H1 (cell line): ENCODE results near the gene BUD13. TPM values are rescaled to one million over a fixed set of nuclear protein-coding genes. Genes with fewer than 3 reads are reported as not detected.

Source experiments
- CTCF ChIA-PET: fragments of 300-600 bp; sonication (Branson Sonifier 250); formaldehyde crosslinking; loops from one replicate; lab custom pipeline; 2021; ENCODE audit not compliant: partially characterized antibody; lab: Charles Lee
- POLR2A ChIA-PET: fragments of 300-600 bp; sonication (Branson Sonifier 250); formaldehyde crosslinking; loops from one replicate; lab custom pipeline; 2021; ENCODE audit warnings: inconsistent platforms; ENCODE audit not compliant: partially characterized antibody; lab: Charles Lee
- DNase-seq, 2 experiments: peaks; one replicate each; pipeline versions ENCODE4 v3.0.0 to v3.0.0-alpha.2; 2010 to 2022; ENCODE audit warnings: low spot score in 2 of 2, low read depth in 1 of 2, mixed read lengths in 1 of 2
- FAIRE-seq: peaks from 2 replicates; lab custom pipeline; 2011; peaks lifted over from hg19 to GRCh38; lab: Jason Lieb, UNC
- H2AFZ ChIP-seq: 2 replicates; pipeline ENCODE4 v1.8.1; 2012; ENCODE audit warnings: low read length, inconsistent platforms
- H2AK5ac ChIP-seq: 2 replicates; pipeline ENCODE4 v1.6.1; 2013; ENCODE audit warnings: low read depth, low read length
- H2BK120ac ChIP-seq: replicated peaks from 2 replicates; pipeline ENCODE3; 2013; ENCODE audit warnings: low read depth, low read length, inconsistent platforms
- H2BK12ac ChIP-seq: 2 replicates; pipeline ENCODE4 v1.6.1; 2013; ENCODE audit warnings: low read depth, low read length
- H2BK15ac ChIP-seq: 2 replicates; pipeline ENCODE4 v1.6.1; 2013; ENCODE audit warnings: low read length
- H2BK20ac ChIP-seq: 2 replicates; pipeline ENCODE4 v1.6.1; 2013; ENCODE audit warnings: low read length
- H2BK5ac ChIP-seq: 2 replicates; pipeline ENCODE4 v1.6.1; 2013; ENCODE audit warnings: low read depth, low read length
- H3K14ac ChIP-seq: 2 replicates; pipeline ENCODE4 v1.6.1; 2013; ENCODE audit warnings: inconsistent platforms; ENCODE audit not compliant: insufficient read length
- H3K18ac ChIP-seq: 2 replicates; pipeline ENCODE4 v1.6.1; 2013; ENCODE audit warnings: low read length; ENCODE audit errors: extremely low read depth
- H3K23ac ChIP-seq: 2 replicates; pipeline ENCODE4 v1.6.1; 2013; ENCODE audit warnings: inconsistent platforms; ENCODE audit not compliant: insufficient read length
- H3K23me2 ChIP-seq: 2 replicates; pipeline ENCODE4 v1.6.1; 2013; ENCODE audit warnings: low read depth, low read length
- H3K27ac ChIP-seq: 2 replicates; pipeline ENCODE4 v1.6.1; 2011; ENCODE audit warnings: low read depth, low read length, inconsistent platforms
- H3K27me3 ChIP-seq, 4 experiments: replicated peaks in 1 of 4; 1 replicate in 1 of 4; 2 replicates in 3 of 4; pipeline versions ENCODE4 v1.6.1 to v1.8.1; 2011 to 2013; ENCODE audit warnings: low read length in 3 of 4, mild to moderate bottlenecking in 3 of 4, inconsistent platforms in 2 of 4, mixed read lengths in 2 of 4, moderate library complexity in 1 of 4; ENCODE audit not compliant: control insufficient read depth in 3 of 4, insufficient read depth in 3 of 4; ENCODE audit errors: extremely low read depth in 1 of 4
- H3K36me3 ChIP-seq, 4 experiments: 2 replicates each; pipeline versions ENCODE4 v1.6.1 to v1.8.1; 2011 to 2013; ENCODE audit warnings: mild to moderate bottlenecking in 4 of 4, low read length in 3 of 4, moderate library complexity in 2 of 4, control low read depth in 1 of 4, inconsistent platforms in 1 of 4; ENCODE audit not compliant: insufficient read depth in 4 of 4, control insufficient read depth in 2 of 4
- H3K4ac ChIP-seq: replicated peaks from 2 replicates; pipeline ENCODE3; 2013; ENCODE audit warnings: low read length, low read depth, mixed read lengths, inconsistent platforms; ENCODE audit not compliant: insufficient read length
- H3K4me1 ChIP-seq, 4 experiments: replicated peaks in 1 of 4; 1 replicate in 1 of 4; 2 replicates in 3 of 4; pipeline versions ENCODE4 v1.6.1 to v1.8.1; 2011 to 2013; ENCODE audit warnings: low read length in 3 of 4, inconsistent platforms in 2 of 4, mixed read lengths in 1 of 4; ENCODE audit not compliant: insufficient read depth in 4 of 4, control insufficient read depth in 3 of 4
- H3K4me2 ChIP-seq, 2 experiments: 2 replicates each; pipeline versions ENCODE4 v1.6.1 to v1.8.1; 2011 to 2013; ENCODE audit warnings: low read depth in 2 of 2, low read length in 2 of 2, control low read depth in 1 of 2, inconsistent platforms in 1 of 2, mild to moderate bottlenecking in 1 of 2; ENCODE audit not compliant: insufficient read depth in 1 of 2
- H3K4me3 ChIP-seq, 4 experiments: fragments of 200-600, 300-600 bp in 1 of 4; sonication (generic), shearing (Covaris generic), sonication (Bioruptor Twin) in 1 of 4; 2 replicates each; pipeline versions ENCODE4 v1.5.1 to v1.8.1; 2011 to 2016; ENCODE audit warnings: low read length in 4 of 4, low read depth in 3 of 4, control low read depth in 2 of 4, inconsistent platforms in 2 of 4, mild to moderate bottlenecking in 2 of 4, mixed read lengths in 1 of 4, moderate library complexity in 1 of 4; ENCODE audit not compliant: insufficient read depth in 2 of 4; ENCODE audit errors: extremely low read depth in 1 of 4
- H3K56ac ChIP-seq: replicated peaks from 2 replicates; pipeline ENCODE3; 2013; ENCODE audit warnings: low read depth, mild to moderate bottlenecking, mixed read lengths, low read length, inconsistent platforms; ENCODE audit not compliant: insufficient read length
- H3K79me1 ChIP-seq: 2 replicates; pipeline ENCODE4 v1.6.1; 2013; ENCODE audit warnings: low read depth, low read length, control low read depth
- H3K79me2 ChIP-seq, 2 experiments: 2 replicates each; pipeline versions ENCODE4 v1.6.1 to v1.8.1; 2012 to 2013; ENCODE audit warnings: low read length in 2 of 2, mild to moderate bottlenecking in 2 of 2, inconsistent platforms in 1 of 2; ENCODE audit not compliant: insufficient read depth in 2 of 2, control insufficient read depth in 1 of 2
- H3K9ac ChIP-seq, 4 experiments: replicated peaks in 1 of 4; 1 replicate in 1 of 4; 2 replicates in 3 of 4; pipeline versions ENCODE4 v1.6.1 to v1.8.1; 2011 to 2013; ENCODE audit warnings: low read depth in 3 of 4, low read length in 3 of 4, control low read depth in 2 of 4, mild to moderate bottlenecking in 2 of 4, moderate library complexity in 2 of 4, inconsistent platforms in 1 of 4; ENCODE audit errors: extremely low read depth in 1 of 4
- H3K9me3 ChIP-seq, 2 experiments: 2 replicates each; pipeline versions ENCODE4 v1.6.1 to v1.8.1; 2012 to 2013; ENCODE audit warnings: mild to moderate bottlenecking in 2 of 2, moderate library complexity in 2 of 2, control low read depth in 1 of 2, inconsistent platforms in 1 of 2, low read depth in 1 of 2, low read length in 1 of 2, mixed read lengths in 1 of 2; ENCODE audit not compliant: insufficient read depth in 2 of 2
- H4K20me1 ChIP-seq, 2 experiments: replicated peaks in 1 of 2; 2 replicates each; pipeline versions ENCODE3 to v1.8.1; 2011 to 2013; ENCODE audit warnings: inconsistent platforms in 2 of 2, low read length in 2 of 2, mild to moderate bottlenecking in 1 of 2; ENCODE audit not compliant: insufficient read depth in 2 of 2, control insufficient read depth in 1 of 2
- H4K5ac ChIP-seq: 2 replicates; pipeline ENCODE4 v1.6.1; 2013; ENCODE audit warnings: low read length, low read depth, mixed read lengths, inconsistent platforms; ENCODE audit not compliant: insufficient read length
- H4K8ac ChIP-seq: 2 replicates; pipeline ENCODE4 v1.8.0; 2013; ENCODE audit warnings: mild to moderate bottlenecking, moderate library complexity, low read length, inconsistent platforms; ENCODE audit not compliant: insufficient read depth; ENCODE audit errors: extremely low read depth
- H4K91ac ChIP-seq: replicated peaks from 2 replicates; pipeline ENCODE3; 2013; ENCODE audit warnings: low read length, mixed read lengths, inconsistent platforms; ENCODE audit not compliant: insufficient read length
- CREB1 ChIP-seq: IDR thresholded peaks from 2 replicates; pipeline ENCODE4 v1.6.1; 2012; ENCODE audit warnings: inconsistent platforms
- HDAC6 ChIP-seq: IDR thresholded peaks from one replicate; pipeline ENCODE4 v1.7.1; 2012; ENCODE audit warnings: low read depth, mild to moderate bottlenecking, inconsistent platforms, low read length, moderate library complexity
- POLR2A ChIP-seq, 2 experiments: IDR thresholded peaks; 1 replicate in 1 of 2; 2 replicates in 1 of 2; pipeline ENCODE4 v1.6.1; 2011; ENCODE audit warnings: low read depth in 2 of 2, low read length in 2 of 2, mild to moderate bottlenecking in 2 of 2; ENCODE audit errors: control extremely low read depth in 1 of 2
- RNF2 ChIP-seq: fragments of 200-900, 300-1000 bp; sonication (generic); IDR thresholded peaks from 2 replicates; pipeline ENCODE4 v1.7.1; 2016; ENCODE audit warnings: borderline replicate concordance, low read depth, mild to moderate bottlenecking, antibody characterized with exemption, low read length; ENCODE audit not compliant: poor library complexity, severe bottlenecking; ENCODE audit errors: missing control alignments
- SIX5 ChIP-seq: IDR thresholded peaks from 2 replicates; pipeline ENCODE4 v1.6.1; 2011; ENCODE audit warnings: mild to moderate bottlenecking, low read depth, low read length
- SRF ChIP-seq: IDR thresholded peaks from 2 replicates; pipeline ENCODE4 v1.6.1; 2011; ENCODE audit warnings: mild to moderate bottlenecking, low read depth, low read length, moderate library complexity
- WGBS, 2 experiments: shearing (Covaris generic) in 1 of 2; methylation state at CpG; one replicate each; pipeline versions ENCODE4 v1.1.6 to v1.1.7; 2013 to 2015; ENCODE audit warnings: low lambda C conversion rate in 2 of 2, mixed read lengths in 2 of 2, inconsistent platforms in 1 of 2, low coverage in 1 of 2, missing lambda C conversion rate in 1 of 2; ENCODE audit not compliant: insufficient replicate concordance in 2 of 2, insufficient coverage in 1 of 2, insufficient read length in 1 of 2; ENCODE audit errors: extremely low coverage in 1 of 2, missing lambda C conversion rate in 1 of 2; 5-methylcytosine and 5-hydroxymethylcytosine counted together
- polyA plus RNA-seq, 7 experiments: library from polyadenylated mRNA; depleted of rRNA in 3 of 7; stranded (reverse) in 5 of 7; unstranded in 2 of 7; fragments of >200 nt in 5 of 7; fragments of 200-250 nt in 2 of 7; gene quantifications; 1 replicate in 5 of 7; 2 replicates in 1 of 7; 4 replicates in 1 of 7; pipeline versions ENCODE4 v1.2.1 to v1.2.3, GENCODE V29; 2011 to 2013; ENCODE audit warnings: missing spikeins in 2 of 7, mixed read lengths in 2 of 7
- total RNA-seq: library from RNA; stranded (reverse); fragmentation: NEBNext Ultra II Directional; extraction: Animal tissue kit (Norgen Biotek cat#: 25700); gene quantifications from 2 replicates; pipeline ENCODE4 v1.2.1, GENCODE V29; 2021
- TF ChIP-seq, protein P1 (sequence below): IDR thresholded peaks from 2 replicates; pipeline ENCODE4 v1.6.1; 2011; ENCODE audit warnings: low read length, improper control_type of control experiment

Gene BUD13
- total and polyA plus RNA-seq, 2 of the 8 experiments (the other 6 are each of a cell fraction or from before 2014, with no cell fraction given), result 24.8 to 27.2 TPM

DNA sequence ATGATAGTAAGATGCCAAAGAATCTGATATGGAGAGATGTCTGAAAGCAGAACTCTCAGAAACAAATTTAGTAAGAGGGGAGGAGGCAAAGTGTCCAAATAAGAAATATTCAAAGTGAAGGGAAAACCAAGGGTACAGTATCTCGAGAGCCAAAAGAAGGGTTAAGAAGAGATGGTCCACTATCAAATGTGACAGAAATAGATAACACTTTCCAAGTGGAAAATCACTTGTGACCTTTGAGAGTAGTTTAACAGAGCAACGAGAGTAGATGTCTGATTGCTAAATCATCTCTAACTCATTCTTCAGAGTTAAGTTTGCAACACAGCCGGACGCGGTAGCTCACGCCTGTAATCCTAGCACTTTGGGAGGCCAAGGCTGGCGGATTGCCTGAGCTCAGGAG lies 4.3 kb upstream of the BUD13 start:
- no peak for DNase-seq
- Histone ChIP-seq H2BK20ac (no peak overlapping the region), H3K4me2 (no peak overlapping the region), H3K4me3 (no peak overlapping the region), H3K56ac (no peak overlapping the region), H4K91ac (no peak overlapping the region), H3K36me3 (peaks cover 19 to 51% (median 32%) of the 10 kb centered on the region in 4 experiments), H2BK15ac (no peak overlapping the region), H3K4me1 (no peaks in the 10 kb centered on the region), H2BK12ac (no peak overlapping the region), H2BK120ac (no peak overlapping the region), H3K79me2 (peaks cover 3% of the 10 kb centered on the region in 2 experiments; a peak in 3 of 4 replicates), H2AK5ac (no peak overlapping the region), H3K23ac (no peak overlapping the region), H3K27ac (no peak overlapping the region), H3K9me3 (no peaks in the 10 kb centered on the region), H3K27me3 (no peaks in the 10 kb centered on the region), H3K9ac (no peak overlapping the region), H3K18ac (no peak overlapping the region), H2BK5ac (no peak overlapping the region), H2AFZ (no peak overlapping the region), H4K5ac (no peak overlapping the region), H3K79me1 (no peaks in the 10 kb centered on the region), H3K23me2 (peaks cover 4% of the 10 kb centered on the region), H3K14ac (no peak overlapping the region), H4K8ac (no peak overlapping the region), H3K4ac (no peak overlapping the region), H4K20me1 (peaks cover 2% of the 10 kb centered on the region in 2 experiments)
- POLR2A ChIA-PET, result interaction anchor here (2.6 kb wide), 1 partner anchor 13 kb away, joined by 7 read pairs; no protein-coding TSS in a partner anchor
- no peak for TF ChIP-seq RNF2
- TF ChIP-seq HDAC6, result no peak
- TF ChIP-seq SIX5, result no peak
- TF ChIP-seq, protein P1, sequence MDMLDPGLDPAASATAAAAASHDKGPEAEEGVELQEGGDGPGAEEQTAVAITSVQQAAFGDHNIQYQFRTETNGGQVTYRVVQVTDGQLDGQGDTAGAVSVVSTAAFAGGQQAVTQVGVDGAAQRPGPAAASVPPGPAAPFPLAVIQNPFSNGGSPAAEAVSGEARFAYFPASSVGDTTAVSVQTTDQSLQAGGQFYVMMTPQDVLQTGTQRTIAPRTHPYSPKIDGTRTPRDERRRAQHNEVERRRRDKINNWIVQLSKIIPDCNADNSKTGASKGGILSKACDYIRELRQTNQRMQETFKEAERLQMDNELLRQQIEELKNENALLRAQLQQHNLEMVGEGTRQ, result no peak
- no peak for TF ChIP-seq CREB1
- TF ChIP-seq SRF, result no peak
- no peak for TF ChIP-seq POLR2A (IDR thresholded peaks at IDR 0.05; ENCODE audit: control extremely low read depth in 1 of 2, low read depth in 2 of 2, low read length in 2 of 2)
- CTCF ChIA-PET, result interaction anchor here (1.1 to 1.7 kb wide), 2 partner anchors 20 to 46 kb away, joined by 3 to 5 read pairs; partner anchors contain the start of gene APOA4
- no peak for FAIRE-seq
- WGBS, 2 experiments, result 94% methylated on average over 7 of the region's 7 CpGs; no CpG with 5 or more reads in 1 of the 2 experiments
